H9 (cell line): ENCODE measurements around the gene ZNF619. TPM values are rescaled to one million over a fixed set of nuclear protein-coding genes. Genes with fewer than 3 reads are reported as not detected.

ENCODE experiments used
- DNase-seq: peaks from one replicate; pipeline ENCODE4 v3.0.0-alpha.2; 2017
- H2AFZ ChIP-seq: one replicate; pipeline ENCODE4 v1.6.1; 2013; ENCODE audit warnings: mild to moderate bottlenecking, low read length, control low read depth, moderate library complexity
- H2AK5ac ChIP-seq: 2 replicates; pipeline ENCODE4 v1.6.1; 2013; ENCODE audit warnings: low read length, control low read depth, mixed read lengths; ENCODE audit not compliant: insufficient read length
- H2BK120ac ChIP-seq: one replicate; pipeline ENCODE4 v1.6.1; 2013; ENCODE audit warnings: low read depth, mild to moderate bottlenecking, low read length, control low read depth, inconsistent platforms; ENCODE audit not compliant: poor library complexity, severe bottlenecking
- H2BK12ac ChIP-seq: 2 replicates; pipeline ENCODE4 v1.6.1; 2013; ENCODE audit warnings: low read length, control low read depth, mixed read lengths, low read depth; ENCODE audit not compliant: insufficient read length
- H2BK15ac ChIP-seq: 2 replicates; pipeline ENCODE4 v1.6.1; 2013; ENCODE audit warnings: low read depth, low read length, control low read depth
- H2BK20ac ChIP-seq: one replicate; pipeline ENCODE4 v1.6.1; 2013; ENCODE audit warnings: low read depth, mild to moderate bottlenecking, low read length, control low read depth, inconsistent platforms; ENCODE audit not compliant: poor library complexity, severe bottlenecking
- H2BK5ac ChIP-seq: 2 replicates; pipeline ENCODE4 v1.6.1; 2013; ENCODE audit warnings: low read length, control low read depth, mixed read lengths; ENCODE audit not compliant: insufficient read length
- H3K14ac ChIP-seq: 2 replicates; pipeline ENCODE4 v1.6.1; 2013; ENCODE audit warnings: low read length, control low read depth; ENCODE audit not compliant: insufficient read depth
- H3K18ac ChIP-seq: 2 replicates; pipeline ENCODE4 v1.6.1; 2013; ENCODE audit warnings: low read depth, mild to moderate bottlenecking, mixed read lengths, low read length, control low read depth; ENCODE audit not compliant: insufficient read length
- H3K23ac ChIP-seq: 2 replicates; pipeline ENCODE4 v1.6.1; 2013; ENCODE audit warnings: low read length, control low read depth, mixed read lengths, low read depth; ENCODE audit not compliant: insufficient read length
- H3K23me2 ChIP-seq: 2 replicates; pipeline ENCODE4 v1.6.1; 2013; ENCODE audit warnings: low read depth, mild to moderate bottlenecking, mixed read lengths, low read length, control low read depth; ENCODE audit not compliant: insufficient read length, poor library complexity, severe bottlenecking
- H3K27ac ChIP-seq: 2 replicates; pipeline ENCODE4 v1.5.1; 2013; ENCODE audit warnings: low read length, control low read depth, mixed read lengths, low read depth; ENCODE audit not compliant: insufficient read length
- H3K27me3 ChIP-seq: 2 replicates; pipeline ENCODE4 v1.6.1; 2013; ENCODE audit warnings: low read length, control low read depth, inconsistent platforms; ENCODE audit not compliant: insufficient read depth
- H3K4ac ChIP-seq: 2 replicates; pipeline ENCODE4 v1.6.1; 2013; ENCODE audit warnings: low read depth, mild to moderate bottlenecking, control low read depth, inconsistent platforms, low read length, moderate library complexity
- H3K4me1 ChIP-seq: 2 replicates; pipeline ENCODE4 v1.6.1; 2013; ENCODE audit warnings: low read length, control low read depth, inconsistent platforms; ENCODE audit not compliant: insufficient read depth
- H3K4me2 ChIP-seq: 2 replicates; pipeline ENCODE4 v1.6.1; 2013; ENCODE audit warnings: low read length, control low read depth, mixed read lengths; ENCODE audit not compliant: insufficient read length, insufficient read depth
- H3K56ac ChIP-seq: 2 replicates; pipeline ENCODE4 v1.6.1; 2013; ENCODE audit warnings: low read depth, mild to moderate bottlenecking, mixed read lengths, low read length, control low read depth; ENCODE audit not compliant: insufficient read length
- H3K79me1 ChIP-seq: 2 replicates; pipeline ENCODE4 v1.6.1; 2013; ENCODE audit warnings: low read depth, mild to moderate bottlenecking, moderate library complexity, low read length, control low read depth, inconsistent platforms; ENCODE audit not compliant: insufficient read depth, poor library complexity, severe bottlenecking
- H3K79me2 ChIP-seq: 2 replicates; pipeline ENCODE4 v1.6.1; 2013; ENCODE audit warnings: low read length, control low read depth, inconsistent platforms; ENCODE audit not compliant: insufficient read depth
- H3K9ac ChIP-seq: 2 replicates; pipeline ENCODE4 v1.6.1; 2013; ENCODE audit warnings: low read length, control low read depth, mixed read lengths; ENCODE audit not compliant: insufficient read length; ENCODE audit errors: extremely low read depth
- H3K9me3 ChIP-seq: one replicate; pipeline ENCODE4 v1.6.1; 2013; ENCODE audit warnings: low read depth, low read length, inconsistent platforms; ENCODE audit not compliant: control insufficient read depth
- H3T11ph ChIP-seq: one replicate; pipeline ENCODE4 v1.6.1; 2013; ENCODE audit warnings: mild to moderate bottlenecking, low read length, control low read depth, inconsistent platforms
- H4K20me1 ChIP-seq: one replicate; pipeline ENCODE4 v1.6.1; 2013; ENCODE audit not compliant: control insufficient read depth, insufficient read length, insufficient read depth
- H4K5ac ChIP-seq: 2 replicates; pipeline ENCODE4 v1.6.1; 2013; ENCODE audit warnings: low read depth, mild to moderate bottlenecking, mixed read lengths, low read length, control low read depth; ENCODE audit not compliant: insufficient read length
- H4K8ac ChIP-seq: replicated peaks from 2 replicates; pipeline ENCODE4 v1.6.1; 2013; ENCODE audit warnings: low read length, control low read depth, mixed read lengths, low read depth; ENCODE audit not compliant: insufficient read length
- H4K91ac ChIP-seq: 2 replicates; pipeline ENCODE4 v1.6.1; 2013; ENCODE audit warnings: low read depth, mild to moderate bottlenecking, moderate library complexity, mixed read lengths, low read length, control low read depth; ENCODE audit not compliant: insufficient read length
- H3K27ac Mint-ChIP-seq, 3 experiments: 2 replicates in 2 of 3; 3 replicates in 1 of 3; pipeline ENCODE4 v1.8.0; 2020 to 2021; ENCODE audit warnings: mixed read lengths in 3 of 3, mild to moderate bottlenecking in 1 of 3, moderate library complexity in 1 of 3
- H3K27me3 Mint-ChIP-seq: 2 replicates; pipeline ENCODE4 v1.8.0; 2021; ENCODE audit warnings: low read depth, mild to moderate bottlenecking, moderate library complexity, mixed read lengths
- H3K36me3 Mint-ChIP-seq, 3 experiments: 2 replicates in 2 of 3; 3 replicates in 1 of 3; pipeline ENCODE4 v1.8.0; 2020 to 2021; ENCODE audit warnings: low read depth in 3 of 3, mixed read lengths in 3 of 3; ENCODE audit not compliant: insufficient read depth in 1 of 3
- H3K4me1 Mint-ChIP-seq, 2 experiments: 2 replicates each; pipeline ENCODE4 v1.8.0; 2020; ENCODE audit warnings: mixed read lengths in 2 of 2
- H3K4me3 Mint-ChIP-seq, 2 experiments: 2 replicates in 1 of 2; 3 replicates in 1 of 2; pipeline ENCODE4 v1.8.0; 2020 to 2021; ENCODE audit warnings: mild to moderate bottlenecking in 2 of 2, mixed read lengths in 2 of 2, moderate library complexity in 1 of 2
- H3K9me3 Mint-ChIP-seq, 2 experiments: 2 replicates in 1 of 2; 3 replicates in 1 of 2; pipeline ENCODE4 v1.8.0; 2020; ENCODE audit warnings: mild to moderate bottlenecking in 2 of 2, mixed read lengths in 2 of 2, moderate library complexity in 1 of 2
- WGBS: extraction: QIAGEN DNeasy Blood & Tissue Kit; methylation state at CpG from one replicate; pipeline ENCODE4 v1.1.7; 2013; ENCODE audit warnings: missing lambda C conversion rate, low lambda C conversion rate, mixed read lengths; ENCODE audit not compliant: insufficient read length; ENCODE audit errors: extremely low coverage; 5-methylcytosine and 5-hydroxymethylcytosine counted together
- total RNA-seq: library from RNA; stranded (reverse); gene quantifications from 2 replicates; pipeline ENCODE4 v1.2.1, GENCODE V29; 2021
- TF ChIP-seq, protein P1 (sequence below): fragments of 200-600 bp; sonication (generic); conservative IDR thresholded peaks from 3 replicates; pipeline ENCODE4 v1.8.0; 2021; ENCODE audit warnings: antibody characterized with exemption, mild to moderate bottlenecking

The ZNF619 gene
- total RNA-seq, 1 experiment from 2014 or later = 4.8 TPM

DNA sequence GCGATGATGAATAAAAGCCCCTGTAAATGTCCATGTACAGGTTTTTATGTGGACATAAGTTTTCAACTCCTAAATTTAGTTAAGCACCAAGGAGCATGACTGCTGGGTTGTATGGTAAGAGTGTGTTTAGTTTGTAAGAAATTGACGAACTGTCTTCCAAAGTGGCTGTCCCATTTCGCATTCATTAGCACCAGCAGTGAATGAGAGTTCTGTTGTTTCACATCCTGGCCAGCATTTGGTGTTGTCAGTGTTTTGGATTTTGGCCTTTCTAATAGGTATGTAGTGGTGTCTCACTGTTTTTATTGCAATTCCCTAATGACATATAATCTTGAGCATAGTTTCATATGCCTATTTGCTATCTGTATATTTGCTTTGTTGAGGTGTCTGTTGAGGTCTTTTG is 51.5 kb downstream of the ZNF619 start:
- Histone ChIP-seq H4K5ac (no peak overlapping the region), H3K23me2 (peaks cover 11% of the 10 kb centered on the region), H4K8ac (no peak overlapping the region), H2AFZ (no peak overlapping the region), H3K4me2 (no peak overlapping the region), H3K4ac (no peak overlapping the region), H3K9me3 (peaks cover 13% of the 10 kb centered on the region), H4K20me1 (no peaks in the 10 kb centered on the region), H3K18ac (no peak overlapping the region), H3K14ac (no peak overlapping the region), H3K56ac (no peak overlapping the region), H3K23ac (no peak overlapping the region), H2BK5ac (no peak overlapping the region), H4K91ac (no peak overlapping the region), H3K4me1 (no peaks in the 10 kb centered on the region), H2AK5ac (no peak overlapping the region), H2BK12ac (no peak overlapping the region), H3T11ph (no peak overlapping the region), H3K27me3 (no peaks in the 10 kb centered on the region), H2BK120ac (no peak overlapping the region), H3K79me1 (peaks cover 2% of the 10 kb centered on the region), H3K27ac (no peak overlapping the region), H2BK15ac (no peak overlapping the region), H2BK20ac (no peak overlapping the region), H3K9ac (no peak overlapping the region), H3K79me2 (no peaks in the 10 kb centered on the region)
- peaks cover 12 to 18% of the 10 kb centered on the region in 2 experiments for H3K4me1 Mint-ChIP-seq
- H3K9me3 Mint-ChIP-seq = peaks cover 3 to 9% of the 10 kb centered on the region in 2 experiments; a peak in 2 of 5 replicates
- peaks cover 54 to 70% (median 65%) of the 10 kb centered on the region in 3 experiments for H3K36me3 Mint-ChIP-seq
- no CpG with 5 or more reads among the region's 3 CpGs for WGBS
- H3K4me3 Mint-ChIP-seq = no peak overlapping the region
- H3K27me3 Mint-ChIP-seq = no peaks in the 10 kb centered on the region
- TF ChIP-seq, protein P1, sequence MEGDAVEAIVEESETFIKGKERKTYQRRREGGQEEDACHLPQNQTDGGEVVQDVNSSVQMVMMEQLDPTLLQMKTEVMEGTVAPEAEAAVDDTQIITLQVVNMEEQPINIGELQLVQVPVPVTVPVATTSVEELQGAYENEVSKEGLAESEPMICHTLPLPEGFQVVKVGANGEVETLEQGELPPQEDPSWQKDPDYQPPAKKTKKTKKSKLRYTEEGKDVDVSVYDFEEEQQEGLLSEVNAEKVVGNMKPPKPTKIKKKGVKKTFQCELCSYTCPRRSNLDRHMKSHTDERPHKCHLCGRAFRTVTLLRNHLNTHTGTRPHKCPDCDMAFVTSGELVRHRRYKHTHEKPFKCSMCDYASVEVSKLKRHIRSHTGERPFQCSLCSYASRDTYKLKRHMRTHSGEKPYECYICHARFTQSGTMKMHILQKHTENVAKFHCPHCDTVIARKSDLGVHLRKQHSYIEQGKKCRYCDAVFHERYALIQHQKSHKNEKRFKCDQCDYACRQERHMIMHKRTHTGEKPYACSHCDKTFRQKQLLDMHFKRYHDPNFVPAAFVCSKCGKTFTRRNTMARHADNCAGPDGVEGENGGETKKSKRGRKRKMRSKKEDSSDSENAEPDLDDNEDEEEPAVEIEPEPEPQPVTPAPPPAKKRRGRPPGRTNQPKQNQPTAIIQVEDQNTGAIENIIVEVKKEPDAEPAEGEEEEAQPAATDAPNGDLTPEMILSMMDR = no peak
- DNase-seq = no peak
- H3K27ac Mint-ChIP-seq = no peak overlapping the region
